Gastrocnemius medialis (tissue), 4 donors: ENCODE data around the gene RCAN1.

Experiments
- POLR2A ChIP-seq, 2 donors: fragments of 450-650 bp; IDR thresholded peaks; one replicate each; pipeline ENCODE4 v1.6.1; 2017; ENCODE audit warnings: antibody characterized with exemption in 2 of 2, mild to moderate bottlenecking in 2 of 2, moderate library complexity in 2 of 2
- TF ChIP-seq, protein P1 (sequence below), 5 experiments: fragments of 450-650 bp in 3 of 5; fragments of 200-600 bp in 2 of 5; sonication (generic) in 2 of 5; IDR thresholded peaks in 4 of 5; conservative IDR thresholded peaks in 1 of 5; 1 replicate in 4 of 5; 2 replicates in 1 of 5; pipeline ENCODE4 v1.5.1; 2016 to 2019; ENCODE audit warnings: antibody characterized with exemption in 5 of 5, mild to moderate bottlenecking in 3 of 5, moderate library complexity in 3 of 5

- TF ChIP-seq, protein P1, sequence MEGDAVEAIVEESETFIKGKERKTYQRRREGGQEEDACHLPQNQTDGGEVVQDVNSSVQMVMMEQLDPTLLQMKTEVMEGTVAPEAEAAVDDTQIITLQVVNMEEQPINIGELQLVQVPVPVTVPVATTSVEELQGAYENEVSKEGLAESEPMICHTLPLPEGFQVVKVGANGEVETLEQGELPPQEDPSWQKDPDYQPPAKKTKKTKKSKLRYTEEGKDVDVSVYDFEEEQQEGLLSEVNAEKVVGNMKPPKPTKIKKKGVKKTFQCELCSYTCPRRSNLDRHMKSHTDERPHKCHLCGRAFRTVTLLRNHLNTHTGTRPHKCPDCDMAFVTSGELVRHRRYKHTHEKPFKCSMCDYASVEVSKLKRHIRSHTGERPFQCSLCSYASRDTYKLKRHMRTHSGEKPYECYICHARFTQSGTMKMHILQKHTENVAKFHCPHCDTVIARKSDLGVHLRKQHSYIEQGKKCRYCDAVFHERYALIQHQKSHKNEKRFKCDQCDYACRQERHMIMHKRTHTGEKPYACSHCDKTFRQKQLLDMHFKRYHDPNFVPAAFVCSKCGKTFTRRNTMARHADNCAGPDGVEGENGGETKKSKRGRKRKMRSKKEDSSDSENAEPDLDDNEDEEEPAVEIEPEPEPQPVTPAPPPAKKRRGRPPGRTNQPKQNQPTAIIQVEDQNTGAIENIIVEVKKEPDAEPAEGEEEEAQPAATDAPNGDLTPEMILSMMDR (IDR thresholded peaks at IDR 0.05 in 4 of 5, conservative IDR thresholded peaks at IDR 0.05 in 1 of 5), result no peak
- no peak for TF ChIP-seq POLR2A (IDR thresholded peaks at IDR 0.05)
Observed at GRCh38 chr21:34598931-34599400, 15.9 kb downstream of the RCAN1 start.
